Liver (tissue), 9 donors: ENCODE measurements around the gene RECK. TPM values are rescaled to one million over a fixed set of nuclear protein-coding genes. Genes with fewer than 3 reads are reported as not detected.

Experiments
- DNase-seq: peaks from one replicate; pipeline ENCODE4 v3.0.0-alpha.2; 2017; ENCODE audit warnings: low spot score
- H3K27ac ChIP-seq, 2 donors: one replicate each; pipeline ENCODE4 v1.7.0; 2013; ENCODE audit warnings: inconsistent platforms in 2 of 2, low read length in 2 of 2, control low read depth in 1 of 2, low read depth in 1 of 2, mild to moderate bottlenecking in 1 of 2
- H3K27me3 ChIP-seq, 4 donors: one replicate each; pipeline versions ENCODE4 v1.6.1 to v1.7.0; 2013; ENCODE audit warnings: low read length in 3 of 4, inconsistent platforms in 1 of 4, mild to moderate bottlenecking in 1 of 4, moderate library complexity in 1 of 4; ENCODE audit not compliant: control insufficient read depth in 4 of 4, insufficient read depth in 4 of 4
- H3K36me3 ChIP-seq, 4 donors: one replicate each; pipeline versions ENCODE4 v1.6.1 to v1.7.0; 2013; ENCODE audit warnings: low read length in 3 of 4, mild to moderate bottlenecking in 3 of 4, low read depth in 1 of 4, moderate library complexity in 1 of 4; ENCODE audit not compliant: control insufficient read depth in 4 of 4, insufficient read depth in 3 of 4
- H3K4me1 ChIP-seq, 4 donors: one replicate each; pipeline versions ENCODE4 v1.6.1 to v1.7.0; 2013; ENCODE audit warnings: low read length in 3 of 4, mild to moderate bottlenecking in 3 of 4, moderate library complexity in 1 of 4; ENCODE audit not compliant: control insufficient read depth in 4 of 4, insufficient read depth in 4 of 4
- H3K4me3 ChIP-seq, 3 donors: one replicate each; pipeline versions ENCODE4 v1.6.1 to v1.7.0; 2013; ENCODE audit warnings: low read length in 3 of 3, control low read depth in 1 of 3, low read depth in 1 of 3, mild to moderate bottlenecking in 1 of 3
- H3K9ac ChIP-seq, 2 donors: one replicate each; pipeline ENCODE4 v1.7.0; 2013; ENCODE audit warnings: low read length in 2 of 2, mild to moderate bottlenecking in 2 of 2, moderate library complexity in 2 of 2, control low read depth in 1 of 2, low read depth in 1 of 2
- H3K9me3 ChIP-seq, 4 donors: one replicate each; pipeline versions ENCODE4 v1.6.1 to v1.7.0; 2013; ENCODE audit warnings: low read length in 3 of 4; ENCODE audit not compliant: control insufficient read depth in 4 of 4
- ATF3 ChIP-seq: IDR thresholded peaks from 2 replicates; pipeline ENCODE4 v1.6.1; 2016; ENCODE audit warnings: antibody characterized with exemption
- CTCF ChIP-seq: fragments of 150-350 bp; IDR thresholded peaks from 2 replicates; pipeline ENCODE4 v1.5.1; 2017; ENCODE audit warnings: improper control_type of control experiment, low read depth, low read length; ENCODE audit not compliant: missing input control
- EGR1 ChIP-seq, 2 donors: IDR thresholded peaks; 2 replicates each; pipeline ENCODE4 v1.6.1; 2016 to 2018; ENCODE audit warnings: antibody characterized with exemption in 2 of 2, low read depth in 2 of 2
- FOXA1 ChIP-seq: IDR thresholded peaks from 2 replicates; pipeline ENCODE4 v1.6.1; 2016; ENCODE audit warnings: antibody characterized with exemption
- FOXA2 ChIP-seq: IDR thresholded peaks from 2 replicates; pipeline ENCODE4 v1.6.1; 2016; ENCODE audit warnings: antibody characterized with exemption
- GABPA ChIP-seq, 2 donors: IDR thresholded peaks in 1 of 2; conservative IDR thresholded peaks in 1 of 2; 2 replicates each; pipeline ENCODE4 v1.6.1; 2016; ENCODE audit warnings: antibody characterized with exemption in 2 of 2, mild to moderate bottlenecking in 1 of 2, moderate library complexity in 1 of 2
- HNF4A ChIP-seq, 2 donors: conservative IDR thresholded peaks; 2 replicates each; pipeline ENCODE4 v1.6.1; 2016; ENCODE audit warnings: antibody characterized with exemption in 2 of 2, mild to moderate bottlenecking in 2 of 2
- HNF4G ChIP-seq: IDR thresholded peaks from 2 replicates; pipeline ENCODE4 v1.6.1; 2016; ENCODE audit warnings: antibody characterized with exemption
- JUND ChIP-seq, 2 donors: IDR thresholded peaks; 2 replicates each; pipeline ENCODE4 v1.6.1; 2016; ENCODE audit warnings: antibody characterized with exemption in 2 of 2
- MAX ChIP-seq: IDR thresholded peaks from 2 replicates; pipeline ENCODE4 v1.6.1; 2016; ENCODE audit warnings: antibody characterized with exemption
- NR2F2 ChIP-seq: IDR thresholded peaks from 2 replicates; pipeline ENCODE4 v1.6.1; 2016; ENCODE audit warnings: antibody characterized with exemption
- RAD21 ChIP-seq, 2 donors: IDR thresholded peaks; 2 replicates each; pipeline ENCODE4 v1.6.1; 2016; ENCODE audit warnings: antibody characterized with exemption in 2 of 2, mild to moderate bottlenecking in 2 of 2
- REST ChIP-seq: IDR thresholded peaks from 2 replicates; pipeline ENCODE4 v1.6.1; 2016; ENCODE audit warnings: antibody characterized with exemption, mild to moderate bottlenecking
- RXRA ChIP-seq, 2 donors: IDR thresholded peaks; 2 replicates each; pipeline ENCODE4 v1.6.1; 2017 to 2018; ENCODE audit warnings: antibody characterized with exemption in 2 of 2, mild to moderate bottlenecking in 1 of 2
- SP1 ChIP-seq: IDR thresholded peaks from 2 replicates; pipeline ENCODE4 v1.6.1; 2018; ENCODE audit warnings: antibody characterized with exemption, mild to moderate bottlenecking
- TAF1 ChIP-seq: conservative IDR thresholded peaks from 2 replicates; pipeline ENCODE4 v1.6.1; 2016; ENCODE audit warnings: antibody characterized with exemption, mild to moderate bottlenecking
- YY1 ChIP-seq: IDR thresholded peaks from 2 replicates; pipeline ENCODE4 v1.6.1; 2016; ENCODE audit warnings: antibody characterized with exemption, mild to moderate bottlenecking
- ZBTB33 ChIP-seq: IDR thresholded peaks from 2 replicates; pipeline ENCODE4 v1.6.1; 2016; ENCODE audit warnings: antibody characterized with exemption
- WGBS: extraction: QIAGEN DNeasy Blood & Tissue Kit; methylation state at CpG from one replicate; pipeline ENCODE4 v1.1.7; 2013; 5-methylcytosine and 5-hydroxymethylcytosine counted together
- polyA plus RNA-seq, 2 donors: library from polyadenylated mRNA; stranded (reverse) in 1 of 2; unstranded in 1 of 2; fragments of 200-250 nt in 1 of 2; fragments of >200 nt in 1 of 2; fragmentation: Nextera tagmentation in 1 of 2; extraction: Ambion mirVana in 1 of 2; gene quantifications; one replicate each; pipeline versions ENCODE4 v1.2.1 to v1.2.3, GENCODE V29; 2013 to 2015
- total RNA-seq, 2 donors: library from RNA; depleted of rRNA; stranded (reverse); fragments of >200 nt; gene quantifications; one replicate each; pipeline ENCODE4 v1.2.3, GENCODE V29; 2014
- donor health status: healthy.
- donor health status: healthy.
- donor health status: healthy.
- donor health status: healthy.
- donor health status: healthy.

The RECK gene
- total and polyA plus RNA-seq, 4 donors = 2.1 to 3.5 (median 2.3) TPM

GRCh38 chr9:36147441-36148175, 110.9 kb downstream of the RECK start:
- WGBS = 93% methylated on average over 14 of the region's 14 CpGs
- H3K9me3 ChIP-seq = peaks cover 0 to 6% (median 3%) of the 10 kb centered on the region in 4 donors
- H3K4me3 ChIP-seq = no peak overlapping the region
- no peak for DNase-seq
- H3K27me3 ChIP-seq = no peaks in the 10 kb centered on the region
- H3K27ac ChIP-seq = no peak overlapping the region
- peaks cover 0 to 16% (median 7%) of the 10 kb centered on the region in 4 donors for H3K4me1 ChIP-seq
- H3K36me3 ChIP-seq = no peaks in the 10 kb centered on the region
- no peak overlapping the region for H3K9ac ChIP-seq
- TF ChIP-seq EGR1 (IDR thresholded peaks at IDR 0.05; ENCODE audit: low read depth in 2 of 2) = no peak
- TF ChIP-seq RXRA (IDR thresholded peaks at IDR 0.05) = no peak
- no peak for TF ChIP-seq NR2F2
- no peak for TF ChIP-seq HNF4A (conservative IDR thresholded peaks at IDR 0.05)
- TF ChIP-seq MAX = no peak
- no peak for TF ChIP-seq HNF4G
- no peak for TF ChIP-seq YY1
- no peak for TF ChIP-seq SP1
- TF ChIP-seq CTCF = no peak
- TF ChIP-seq FOXA1 = no peak
- no peak for TF ChIP-seq FOXA2
- TF ChIP-seq JUND (IDR thresholded peaks at IDR 0.05) = no peak
- TF ChIP-seq REST = no peak
- no peak for TF ChIP-seq ZBTB33
- no peak for TF ChIP-seq TAF1
- no peak for TF ChIP-seq GABPA (IDR thresholded peaks at IDR 0.05 in 1 of 2, conservative IDR thresholded peaks at IDR 0.05 in 1 of 2)
- TF ChIP-seq RAD21 (IDR thresholded peaks at IDR 0.05) = no peak
- TF ChIP-seq ATF3 = no peak
